GM19463 (cell line): ENCODE measurements around the gene NCKAP5.

Experiments
- ATAC-seq: cut with Tn5 transposase; IDR thresholded peaks from one replicate; pipeline ENCODE4 v1.9.1; 2021; ENCODE audit warnings: mild to moderate bottlenecking, moderate library complexity; ENCODE audit not compliant: unreplicated experiment

The NCKAP5 gene

GRCh38 chr2:132977812-132978529 is 590.3 kb downstream of the NCKAP5 start:
- ATAC-seq = no peak

GRCh38 chr2:132975193-132976105 is 592.8 kb downstream of the NCKAP5 start:
- peak; percentile 40 for ATAC-seq

GRCh38 chr2:132974467-132975095 is 593.7 kb downstream of the NCKAP5 start:
- ATAC-seq = no peak

GRCh38 chr2:132971310-132972061 is 596.8 kb downstream of the NCKAP5 start:
- no peak for ATAC-seq

- ATAC-seq = peak; percentile 53
Observed at GRCh38 chr2:132969371-132969985, 598.8 kb downstream of the NCKAP5 start.

GRCh38 chr2:132965460-132965859 is 602.8 kb downstream of the NCKAP5 start:
- ATAC-seq = no peak

- ATAC-seq = no peak
Observed at GRCh38 chr2:132963161-132963560, 605.1 kb downstream of the NCKAP5 start.

- ATAC-seq = no peak
Observed at GRCh38 chr2:132958887-132959286, 609.4 kb downstream of the NCKAP5 start.

GRCh38 chr2:132955871-132956615 is 612.2 kb downstream of the NCKAP5 start:
- no peak for ATAC-seq

GRCh38 chr2:132953771-132954170 is 614.5 kb downstream of the NCKAP5 start:
- peak; percentile 90 for ATAC-seq

GRCh38 chr2:132951008-132951714 is 617.1 kb downstream of the NCKAP5 start:
- ATAC-seq = no peak

GRCh38 chr2:132949108-132949507 is 619.2 kb downstream of the NCKAP5 start:
- ATAC-seq = peak; percentile 47

- ATAC-seq = no peak
Observed at GRCh38 chr2:132948211-132948610, 620.1 kb downstream of the NCKAP5 start.

GRCh38 chr2:132943829-132944228 is 624.4 kb downstream of the NCKAP5 start:
- no peak for ATAC-seq

- ATAC-seq = no peak
Observed at GRCh38 chr2:132941296-132942020, 626.8 kb downstream of the NCKAP5 start.

GRCh38 chr2:132937629-132938028 is 630.6 kb downstream of the NCKAP5 start:
- no peak for ATAC-seq

- ATAC-seq = peak; percentile 95
Observed at GRCh38 chr2:132936791-132937190, 631.5 kb downstream of the NCKAP5 start.

- ATAC-seq = no peak
Observed at GRCh38 chr2:132936261-132936660, 632.0 kb downstream of the NCKAP5 start.
